B cell (primary cell): Measurements from ENCODE around the gene FKBP8.

Experiments used
- CTCF ChIP-seq: fragments of 200-600 bp; IDR thresholded peaks from one replicate; pipeline ENCODE4 v1.8.0; 2022; ENCODE audit warnings: antibody characterized with exemption, mild to moderate bottlenecking
- EZH2 ChIP-seq: IDR thresholded peaks from 2 replicates; pipeline ENCODE4 v1.6.1; 2012; ENCODE audit warnings: borderline replicate concordance, low read depth, mild to moderate bottlenecking, moderate library complexity, low read length; ENCODE audit not compliant: insufficient read depth, poor library complexity, severe bottlenecking

- TF ChIP-seq CTCF (no peak), EZH2 (no peak)
These were observed 4.0 kb downstream of the FKBP8 start for GRCh38 chr19:18539372-18539771.
